GM12878 (cell line): ENCODE data around the gene CLIC6. TPM values are rescaled to one million over a fixed set of nuclear protein-coding genes. Genes with fewer than 3 reads are reported as not detected.

Experiments used
- ATAC-seq: fragments of 200-7000 bp; cut with Tn5 transposase; 3 replicates; pipeline ENCODE4 v1.9.1; 2020; ENCODE audit warnings: mild to moderate bottlenecking, moderate library complexity
- BruUV-seq: library from RNA; stranded (reverse); fragments of 400-500 nt; replicated peaks from 2 replicates; lab custom pipeline; 2021; lab: Mats Ljungman, UMichigan
- CTCF ChIA-PET: fragments of 300-600 bp; sonication (Branson Sonifier 250); formaldehyde crosslinking; extraction: SDS; loops from one replicate; lab custom pipeline; 2021; ENCODE audit warnings: inconsistent platforms; lab: Yijun Ruan, JAX
- POLR2A ChIA-PET: fragments of 350-600 bp; formaldehyde crosslinking; extraction: SDS; loops from one replicate; lab custom pipeline; 2021; ENCODE audit warnings: inconsistent platforms; lab: Charles Lee
- RAD21 ChIA-PET: fragments of 300-600 bp; sonication (Branson Sonifier 250); formaldehyde crosslinking; loops from one replicate; lab custom pipeline; 2023; ENCODE audit warnings: antibody characterized with exemption; ENCODE audit not compliant: unreplicated experiment; lab: Charles Lee
- SMC1A ChIA-PET: fragments of 300-600 bp; sonication (Branson Sonifier 250); formaldehyde crosslinking; loops from one replicate; lab custom pipeline; 2023; ENCODE audit not compliant: unreplicated experiment, uncharacterized antibody; lab: Charles Lee
- DNase-seq: peaks from one replicate; pipeline ENCODE4 v3.0.0-alpha.2; 2011; ENCODE audit warnings: low read depth, low spot score
- FAIRE-seq: peaks from 3 replicates; lab custom pipeline; 2011; peaks lifted over from hg19 to GRCh38; lab: Jason Lieb, UNC
- H2AFZ ChIP-seq: 2 replicates; pipeline ENCODE4 v1.6.0; 2011; ENCODE audit warnings: low read depth, low read length, control low read depth; ENCODE audit not compliant: control insufficient read depth
- H3K27ac ChIP-seq: 2 replicates; pipeline ENCODE4 v1.5.1; 2011; ENCODE audit warnings: control low read depth; ENCODE audit not compliant: control insufficient read depth, insufficient read depth
- H3K27me3 ChIP-seq, 2 experiments: replicated peaks in 1 of 2; 2 replicates each; pipeline versions ENCODE4 v1.6.0 to v1.6.1; 2011; ENCODE audit warnings: low read length in 1 of 2; ENCODE audit not compliant: control insufficient read depth in 2 of 2, insufficient read depth in 2 of 2
- H3K36me3 ChIP-seq, 2 experiments: 2 replicates each; pipeline ENCODE4 v1.5.1; 2011; ENCODE audit warnings: low read length in 1 of 2; ENCODE audit not compliant: control insufficient read depth in 2 of 2, insufficient read depth in 2 of 2
- H3K4me1 ChIP-seq: 2 replicates; pipeline ENCODE4 v1.6.1; 2011; ENCODE audit warnings: mild to moderate bottlenecking, low read length, moderate library complexity, mixed read lengths; ENCODE audit not compliant: control insufficient read depth, insufficient read depth
- H3K4me2 ChIP-seq: 2 replicates; pipeline ENCODE4 v1.6.0; 2011; ENCODE audit warnings: control low read depth; ENCODE audit not compliant: control insufficient read depth, insufficient read depth
- H3K4me3 ChIP-seq: fragments of 200-600 bp; sonication (generic); 2 replicates; pipeline ENCODE4 v1.5.1; 2016
- H3K79me2 ChIP-seq: 2 replicates; pipeline ENCODE4 v1.6.0; 2011; ENCODE audit warnings: low read length; ENCODE audit not compliant: control insufficient read depth, insufficient read depth
- H3K9ac ChIP-seq: 2 replicates; pipeline ENCODE4 v1.8.0; 2011; ENCODE audit warnings: low read length, control low read depth, mixed read lengths; ENCODE audit not compliant: control insufficient read depth, insufficient read depth
- H3K9me3 ChIP-seq: replicated peaks from 3 replicates; pipeline ENCODE4 v1.5.1; 2011; ENCODE audit warnings: mild to moderate bottlenecking, low read length; ENCODE audit not compliant: control insufficient read depth, insufficient read depth
- H4K20me1 ChIP-seq: 2 replicates; pipeline ENCODE4 v1.6.0; 2011; ENCODE audit not compliant: control insufficient read depth, insufficient read depth
- ATF7 ChIP-seq: fragments of 450-650 bp; IDR thresholded peaks from 2 replicates; pipeline ENCODE4 v1.6.1; 2016; ENCODE audit warnings: low read depth, mild to moderate bottlenecking
- BHLHE40 ChIP-seq, 2 experiments: fragments of 450-650 bp in 1 of 2; IDR thresholded peaks; 2 replicates each; pipeline ENCODE4 v1.6.1; 2011 to 2017; ENCODE audit warnings: low read depth in 2 of 2, borderline replicate concordance in 1 of 2, improper control_type of control experiment in 1 of 2, low read length in 1 of 2, mild to moderate bottlenecking in 1 of 2
- CBX5 ChIP-seq: sonication (generic); IDR thresholded peaks from 2 replicates; pipeline ENCODE4 v1.6.1; 2016; ENCODE audit warnings: low read depth, moderate library complexity, mild to moderate bottlenecking, inconsistent platforms
- ESRRA ChIP-seq: IDR thresholded peaks from 2 replicates; pipeline ENCODE4 v1.6.1; 2012; ENCODE audit warnings: mild to moderate bottlenecking, low read length, improper control_type of control experiment
- SMC3 ChIP-seq: IDR thresholded peaks from 2 replicates; pipeline ENCODE4 v1.6.1; 2011; ENCODE audit warnings: low read length, improper control_type of control experiment, borderline replicate concordance
- SPI1 ChIP-seq: IDR thresholded peaks from 2 replicates; pipeline ENCODE4 v1.6.1; 2011; ENCODE audit warnings: low read depth, mild to moderate bottlenecking, low read length, moderate library complexity, borderline replicate concordance; ENCODE audit not compliant: insufficient read depth
- SUPT20H ChIP-seq: IDR thresholded peaks from 2 replicates; pipeline ENCODE4 v1.6.1; 2011; ENCODE audit warnings: low read depth, mild to moderate bottlenecking, low read length, moderate library complexity, borderline replicate concordance; ENCODE audit not compliant: control insufficient read depth
- TCF3 ChIP-seq: IDR thresholded peaks from 2 replicates; pipeline ENCODE4 v1.6.1; 2012; ENCODE audit warnings: low read depth, mild to moderate bottlenecking, low read length, borderline replicate concordance; ENCODE audit not compliant: insufficient read depth
- YY1 ChIP-seq: IDR thresholded peaks from 2 replicates; pipeline ENCODE4 v1.6.1; 2011; ENCODE audit warnings: low read depth, mild to moderate bottlenecking, low read length
- ZSCAN29 ChIP-seq: fragments of 450-650 bp; IDR thresholded peaks from 2 replicates; pipeline ENCODE4 v1.6.1; 2017; ENCODE audit warnings: mild to moderate bottlenecking, moderate library complexity
- WGBS: methylation state at CpG from one replicate; pipeline ENCODE4 v1.1.6; 2016; ENCODE audit warnings: low lambda C conversion rate; ENCODE audit not compliant: insufficient replicate concordance, insufficient coverage; ENCODE audit errors: missing lambda C conversion rate; 5-methylcytosine and 5-hydroxymethylcytosine counted together
- in situ Hi-C: fragments of 300-500 bp; cut with MboI; formaldehyde crosslinking; loops from 9 replicates; pipeline ENCODE4 v1.14.3; 2018; ENCODE audit warnings: mixed read lengths
- intact Hi-C: fragments of 100-400 bp; cut with micrococcal nuclease; formaldehyde crosslinking; loops from one replicate; pipeline ENCODE4 v1.14.2; 2022; ENCODE audit not compliant: unreplicated experiment
- polyA plus RNA-seq, 11 experiments: library from polyadenylated mRNA; depleted of rRNA in 4 of 11; unstranded in 6 of 11; stranded (reverse) in 5 of 11; fragments of >200 nt; fragmentation: Nextera tagmentation in 4 of 11; fragmentation: Illumina TruSeq in 1 of 11; extraction: Ambion mirVana in 4 of 11; extraction: Trizol in 1 of 11; gene quantifications; 1 replicate in 1 of 11; 2 replicates in 10 of 11; pipeline versions ENCODE4 v1.2.1 to v1.2.3, GENCODE V29; 2011 to 2016; ENCODE audit warnings: inconsistent platforms in 2 of 11, missing spikeins in 2 of 11, low read depth in 1 of 11
- total RNA-seq, 4 experiments: library from RNA; depleted of rRNA in 3 of 4; stranded (reverse); fragments of >200 nt in 3 of 4; fragmentation: Illumina TruSeq in 1 of 4; extraction: Trizol in 1 of 4; gene quantifications; 2 replicates each; pipeline versions ENCODE4 v1.2.1 to v1.2.3, GENCODE V29; 2013 to 2021
- TF ChIP-seq, protein P1 (sequence below), 3 experiments: IDR thresholded peaks in 2 of 3; conservative IDR thresholded peaks in 1 of 3; 2 replicates each; pipeline ENCODE4 v1.5.1; 2011; ENCODE audit warnings: low read depth in 3 of 3, low read length in 3 of 3, mild to moderate bottlenecking in 3 of 3, control low read depth in 2 of 3, moderate library complexity in 2 of 3, inconsistent platforms in 1 of 3, mixed read lengths in 1 of 3; ENCODE audit not compliant: control insufficient read depth in 2 of 3, insufficient read depth in 1 of 3; ENCODE audit errors: extremely low read depth in 1 of 3
- TF ChIP-seq, protein P2 (sequence below): IDR thresholded peaks from 2 replicates; pipeline ENCODE4 v1.6.1; 2012; ENCODE audit warnings: low read length, inconsistent platforms
- TF ChIP-seq, protein P3 (sequence below): IDR thresholded peaks from 2 replicates; pipeline ENCODE4 v1.6.1; 2011; ENCODE audit warnings: borderline replicate concordance, low read depth, mild to moderate bottlenecking, moderate library complexity, low read length; ENCODE audit not compliant: insufficient read depth, poor library complexity, severe bottlenecking

CLIC6 gene
- total and polyA plus RNA-seq, 10 of the 15 experiments (the other 5 are each of a cell fraction or from before 2014, with no cell fraction given): 5.7 to 34.1 (median 11.2) TPM

DNA sequence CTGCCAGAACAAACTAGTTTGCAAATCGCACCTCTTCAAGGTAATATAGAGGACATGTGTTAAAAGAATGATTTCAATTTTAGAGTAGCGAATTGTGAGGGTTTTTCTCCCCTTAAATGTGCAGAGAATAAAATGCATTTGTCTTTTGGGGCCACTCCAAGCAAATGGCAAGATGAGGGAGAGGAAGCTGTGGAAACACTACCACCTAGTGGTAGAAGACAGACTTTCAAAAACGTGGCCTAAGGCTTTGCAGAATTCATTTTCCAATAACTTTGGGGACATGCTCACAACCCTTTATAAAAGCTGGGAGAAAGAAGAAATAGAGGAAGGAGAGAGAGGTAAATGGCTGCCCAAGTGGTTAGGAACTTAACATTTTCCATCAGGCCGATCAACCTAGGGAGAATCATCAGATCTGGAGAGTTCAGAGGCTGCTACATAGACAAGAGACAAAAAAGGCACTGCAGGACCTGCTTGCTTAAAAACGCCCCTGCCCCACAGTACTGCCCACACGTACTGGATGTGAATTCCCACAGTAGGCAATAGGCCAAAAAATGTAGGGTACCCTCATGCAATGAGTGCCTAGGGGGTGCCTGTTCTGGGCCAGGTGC, 38.2 kb upstream of the CLIC6 start (continued):
- TF ChIP-seq, protein P1, sequence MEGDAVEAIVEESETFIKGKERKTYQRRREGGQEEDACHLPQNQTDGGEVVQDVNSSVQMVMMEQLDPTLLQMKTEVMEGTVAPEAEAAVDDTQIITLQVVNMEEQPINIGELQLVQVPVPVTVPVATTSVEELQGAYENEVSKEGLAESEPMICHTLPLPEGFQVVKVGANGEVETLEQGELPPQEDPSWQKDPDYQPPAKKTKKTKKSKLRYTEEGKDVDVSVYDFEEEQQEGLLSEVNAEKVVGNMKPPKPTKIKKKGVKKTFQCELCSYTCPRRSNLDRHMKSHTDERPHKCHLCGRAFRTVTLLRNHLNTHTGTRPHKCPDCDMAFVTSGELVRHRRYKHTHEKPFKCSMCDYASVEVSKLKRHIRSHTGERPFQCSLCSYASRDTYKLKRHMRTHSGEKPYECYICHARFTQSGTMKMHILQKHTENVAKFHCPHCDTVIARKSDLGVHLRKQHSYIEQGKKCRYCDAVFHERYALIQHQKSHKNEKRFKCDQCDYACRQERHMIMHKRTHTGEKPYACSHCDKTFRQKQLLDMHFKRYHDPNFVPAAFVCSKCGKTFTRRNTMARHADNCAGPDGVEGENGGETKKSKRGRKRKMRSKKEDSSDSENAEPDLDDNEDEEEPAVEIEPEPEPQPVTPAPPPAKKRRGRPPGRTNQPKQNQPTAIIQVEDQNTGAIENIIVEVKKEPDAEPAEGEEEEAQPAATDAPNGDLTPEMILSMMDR (IDR thresholded peaks at IDR 0.05 in 2 of 3, conservative IDR thresholded peaks at IDR 0.05 in 1 of 3; ENCODE audit: control insufficient read depth in 2 of 3, extremely low read depth in 1 of 3, insufficient read depth in 1 of 3, low read depth in 3 of 3, low read length in 3 of 3): peak; percentile 65 to 87 (median 75)
- TF ChIP-seq CBX5 (no peak), SUPT20H (no peak), BHLHE40 (IDR thresholded peaks at IDR 0.05; ENCODE audit: borderline replicate concordance in 1 of 2, low read depth in 2 of 2, low read length in 1 of 2) (no peak), YY1 (peak; percentile 61; the same call in 1 of the 2 replicates), SMC3 (peak; percentile 87; the same call in 1 of the 2 replicates), SPI1 (no peak), TCF3 (no peak)

DNA sequence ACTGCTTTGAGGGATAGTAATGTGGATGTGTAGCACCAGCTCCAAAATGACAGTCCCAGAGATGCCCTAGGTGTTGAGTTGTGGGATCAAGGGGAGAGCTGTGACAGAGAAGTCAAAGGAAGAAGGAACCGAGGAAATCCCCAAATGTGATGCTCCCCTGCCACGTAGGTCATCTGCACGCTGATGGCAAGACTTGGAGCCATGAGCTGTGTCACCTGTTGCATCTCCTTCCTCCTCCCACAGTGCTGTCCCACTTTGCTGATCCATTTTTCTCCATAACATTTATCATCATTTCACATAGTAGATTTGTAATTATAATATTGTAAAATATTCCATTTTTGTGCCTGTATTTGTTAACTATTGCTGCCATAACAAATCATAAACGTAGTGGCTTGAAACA, 36.3 kb upstream of the CLIC6 start:
- SMC1A ChIA-PET: interaction anchor here (1.1 to 3.0 kb wide), 12 partner anchors 10 to 270 kb away, joined by 3 to 24 read pairs (median 7); partner anchors contain the start of gene KCNE1
- CTCF ChIA-PET: interaction anchor here (1.0 to 6.2 kb wide), 18 partner anchors 9 to 1207 kb away, joined by 3 to 59 read pairs (median 13); partner anchors contain the start of genes CLIC6, KCNE1 and RCAN1
- Histone ChIP-seq H3K9me3 (no peaks in the 10 kb centered on the region), H3K27me3 (no peaks in the 10 kb centered on the region), H3K4me2 (no peak overlapping the region), H3K4me1 (0 out of 2 replicates have a peak, but pooled peaks cover under 1% of the 10 kb centered on the region), H2AFZ (no peak overlapping the region), H4K20me1 (no peaks in the 10 kb centered on the region), H3K36me3 (no peaks in the 10 kb centered on the region), H3K9ac (no peak overlapping the region), H3K4me3 (no peak overlapping the region), H3K27ac (no peak overlapping the region), H3K79me2 (no peaks in the 10 kb centered on the region)
- in situ Hi-C loops (loop anchor here (5.0 kb wide), 1 partner anchor 710 kb away; no protein-coding TSS in a partner anchor), intact Hi-C loops (no loop called here)
- RAD21 ChIA-PET: interaction anchor here (1.1 to 3.2 kb wide), 6 partner anchors 8 to 124 kb away, joined by 3 to 14 read pairs (median 11); no protein-coding TSS in a partner anchor
- TF ChIP-seq, protein P2, sequence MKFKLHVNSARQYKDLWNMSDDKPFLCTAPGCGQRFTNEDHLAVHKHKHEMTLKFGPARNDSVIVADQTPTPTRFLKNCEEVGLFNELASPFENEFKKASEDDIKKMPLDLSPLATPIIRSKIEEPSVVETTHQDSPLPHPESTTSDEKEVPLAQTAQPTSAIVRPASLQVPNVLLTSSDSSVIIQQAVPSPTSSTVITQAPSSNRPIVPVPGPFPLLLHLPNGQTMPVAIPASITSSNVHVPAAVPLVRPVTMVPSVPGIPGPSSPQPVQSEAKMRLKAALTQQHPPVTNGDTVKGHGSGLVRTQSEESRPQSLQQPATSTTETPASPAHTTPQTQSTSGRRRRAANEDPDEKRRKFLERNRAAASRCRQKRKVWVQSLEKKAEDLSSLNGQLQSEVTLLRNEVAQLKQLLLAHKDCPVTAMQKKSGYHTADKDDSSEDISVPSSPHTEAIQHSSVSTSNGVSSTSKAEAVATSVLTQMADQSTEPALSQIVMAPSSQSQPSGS: no peak
- TF ChIP-seq, protein P3, sequence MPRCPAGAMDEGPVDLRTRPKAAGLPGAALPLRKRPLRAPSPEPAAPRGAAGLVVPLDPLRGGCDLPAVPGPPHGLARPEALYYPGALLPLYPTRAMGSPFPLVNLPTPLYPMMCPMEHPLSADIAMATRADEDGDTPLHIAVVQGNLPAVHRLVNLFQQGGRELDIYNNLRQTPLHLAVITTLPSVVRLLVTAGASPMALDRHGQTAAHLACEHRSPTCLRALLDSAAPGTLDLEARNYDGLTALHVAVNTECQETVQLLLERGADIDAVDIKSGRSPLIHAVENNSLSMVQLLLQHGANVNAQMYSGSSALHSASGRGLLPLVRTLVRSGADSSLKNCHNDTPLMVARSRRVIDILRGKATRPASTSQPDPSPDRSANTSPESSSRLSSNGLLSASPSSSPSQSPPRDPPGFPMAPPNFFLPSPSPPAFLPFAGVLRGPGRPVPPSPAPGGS: no peak
- TF ChIP-seq ATF7 (no peak), ZSCAN29 (no peak), ESRRA (no peak)
- no peak for DNase-seq
- WGBS: 59% methylated on average over 4 of the region's 4 CpGs
- no peak for FAIRE-seq
- POLR2A ChIA-PET: no interaction called here
- ATAC-seq: no peak
- no TSS peak for BruUV-seq
